Karpas-422 (cell line): ENCODE data around the gene SPDYE5. TPM values are rescaled to one million over a fixed set of nuclear protein-coding genes. Genes with fewer than 3 reads are reported as not detected.
"Not testable (repeated sequence)": the region's sequence is repeated elsewhere in the genome, so short reads cannot be mapped to it uniquely, and the experiment has no call there.

ENCODE experiments used
- DNase-seq: peaks from one replicate; pipeline ENCODE4 v3.0.0-alpha.2; 2015
- H2AFZ ChIP-seq: fragments of 200-600 bp; sonication (generic); 2 replicates; pipeline ENCODE4 v1.6.1; 2014; ENCODE audit warnings: antibody characterized with exemption, low read length, mixed read lengths
- H3K27ac ChIP-seq: fragments of 200-600 bp; sonication (generic); 2 replicates; pipeline ENCODE4 v1.5.1; 2014; ENCODE audit warnings: mild to moderate bottlenecking, low read length, moderate library complexity
- H3K27me3 ChIP-seq: fragments of 200-600 bp; sonication (generic); 2 replicates; pipeline ENCODE4 v1.6.1; 2014; ENCODE audit warnings: low read length, mixed read lengths
- H3K36me3 ChIP-seq: fragments of 200-600 bp; sonication (generic); 2 replicates; pipeline ENCODE4 v1.6.1; 2014; ENCODE audit warnings: low read length, mixed read lengths; ENCODE audit not compliant: insufficient read depth
- H3K4me1 ChIP-seq: fragments of 200-600 bp; sonication (generic); 2 replicates; pipeline ENCODE4 v1.6.1; 2014; ENCODE audit warnings: mild to moderate bottlenecking, low read length, mixed read lengths
- H3K4me2 ChIP-seq: fragments of 200-600 bp; sonication (generic); 2 replicates; pipeline ENCODE4 v1.6.1; 2014; ENCODE audit warnings: low read length, low read depth, mild to moderate bottlenecking; ENCODE audit not compliant: poor library complexity, severe bottlenecking
- H3K4me3 ChIP-seq: fragments of 200-600 bp; sonication (generic); 2 replicates; pipeline ENCODE4 v1.5.1; 2014; ENCODE audit warnings: mild to moderate bottlenecking, antibody characterized with exemption, low read length, mixed read lengths
- H3K79me2 ChIP-seq: fragments of 200-600 bp; sonication (generic); 2 replicates; pipeline ENCODE4 v1.6.1; 2014; ENCODE audit warnings: mild to moderate bottlenecking, low read length, mixed read lengths
- H3K9ac ChIP-seq: fragments of 200-600 bp; sonication (generic); 2 replicates; pipeline ENCODE4 v1.6.0; 2014; ENCODE audit warnings: low read length
- H3K9me2 ChIP-seq: fragments of 200-600 bp; sonication (generic), shearing (Covaris generic); replicated peaks from 2 replicates; pipeline ENCODE4 v1.6.0; 2014; ENCODE audit warnings: mild to moderate bottlenecking, low read length, moderate library complexity; ENCODE audit not compliant: insufficient read depth
- H3K9me3 ChIP-seq: fragments of 300-700, 200-600 bp; sonication (generic); 2 replicates; pipeline ENCODE4 v1.6.1; 2014; ENCODE audit warnings: low read length, mixed read lengths
- H4K20me1 ChIP-seq: fragments of 200-600 bp; sonication (generic); 2 replicates; pipeline ENCODE4 v1.6.1; 2014; ENCODE audit warnings: mild to moderate bottlenecking, antibody characterized with exemption, low read length, low read depth; ENCODE audit not compliant: insufficient read depth
- total RNA-seq: library from RNA; depleted of rRNA; stranded (reverse); fragments of >200 nt; shearing (Covaris generic); gene quantifications from 2 replicates; pipeline ENCODE4 v1.2.3, GENCODE V29; 2014; ENCODE audit warnings: low replicate concordance

Gene SPDYE5
- total RNA-seq, 1 experiment from 2014 or later, result not detected

DNA sequence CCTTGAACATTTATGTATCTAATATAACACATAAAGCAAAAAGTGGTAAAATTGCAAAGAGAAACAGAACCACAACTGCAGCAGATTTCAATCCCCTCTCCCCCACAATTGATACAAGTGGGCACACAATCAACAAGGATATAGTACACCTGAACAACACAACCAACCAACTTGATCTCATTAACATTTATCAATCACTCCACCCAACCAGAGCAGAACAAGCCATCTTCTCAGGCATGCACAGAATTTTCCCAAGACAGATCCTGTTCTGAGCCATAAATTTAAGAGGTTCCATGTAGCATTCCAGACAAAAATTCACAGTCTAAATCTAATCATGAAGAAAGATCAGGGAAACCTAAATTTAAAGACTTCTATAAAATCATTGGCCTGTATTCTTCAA, 11.8 kb upstream of the SPDYE5 start:
- H3K9ac ChIP-seq, H3K36me3 ChIP-seq, H3K9me3 ChIP-seq, H3K4me2 ChIP-seq, DNase-seq, H3K27ac ChIP-seq, H3K4me1 ChIP-seq, H3K27me3 ChIP-seq, H4K20me1 ChIP-seq, H2AFZ ChIP-seq, H3K9me2 ChIP-seq, H3K4me3 ChIP-seq: not testable (repeated sequence)
- peaks cover 37% of the 10 kb centered on the region for H3K79me2 ChIP-seq

DNA sequence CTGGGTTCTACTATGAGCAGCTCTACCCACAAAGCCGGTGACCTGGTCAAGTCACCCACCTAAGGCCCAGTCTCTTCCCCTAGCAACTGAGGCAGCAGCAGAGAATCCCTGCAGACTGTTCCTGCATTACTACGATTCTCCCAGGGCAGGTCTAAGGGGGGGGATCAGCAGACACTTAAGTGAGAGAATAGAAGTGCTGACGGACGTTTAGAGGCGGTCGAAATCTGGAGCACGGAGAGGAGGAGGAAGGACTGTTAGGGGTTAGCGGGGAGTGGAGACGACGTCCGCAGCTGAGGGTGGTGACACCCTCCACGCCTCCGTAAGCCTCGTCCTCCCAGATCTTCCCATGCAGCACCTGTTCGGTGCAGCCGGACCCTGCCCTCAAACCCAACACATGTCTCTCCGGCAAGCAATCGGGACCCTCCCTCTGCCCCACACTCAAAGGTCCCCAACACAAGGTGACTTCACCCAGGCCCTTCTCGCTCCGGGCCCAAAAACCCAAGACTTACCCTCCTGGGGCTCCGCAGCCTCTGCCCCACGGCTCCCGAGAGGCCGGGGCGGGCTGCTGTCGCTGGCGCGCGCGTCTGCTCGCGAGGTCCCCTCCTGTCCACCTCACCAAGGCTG, 6.7 kb upstream of the SPDYE5 start:
- H3K79me2 ChIP-seq, result peaks cover 35% of the 10 kb centered on the region
- H2AFZ ChIP-seq, H3K9me2 ChIP-seq, H3K4me1 ChIP-seq, H4K20me1 ChIP-seq, H3K9me3 ChIP-seq, H3K27me3 ChIP-seq, H3K36me3 ChIP-seq: not testable (repeated sequence)
- H3K9ac ChIP-seq, result peak overlapping the region; percentile 89
- peak overlapping the region; percentile 72 for H3K4me2 ChIP-seq
- peak; percentile 50 for DNase-seq
- peak overlapping the region; percentile 86 for H3K4me3 ChIP-seq
- peak overlapping the region; percentile 52; the same call in 1 of the 2 replicates for H3K27ac ChIP-seq

DNA sequence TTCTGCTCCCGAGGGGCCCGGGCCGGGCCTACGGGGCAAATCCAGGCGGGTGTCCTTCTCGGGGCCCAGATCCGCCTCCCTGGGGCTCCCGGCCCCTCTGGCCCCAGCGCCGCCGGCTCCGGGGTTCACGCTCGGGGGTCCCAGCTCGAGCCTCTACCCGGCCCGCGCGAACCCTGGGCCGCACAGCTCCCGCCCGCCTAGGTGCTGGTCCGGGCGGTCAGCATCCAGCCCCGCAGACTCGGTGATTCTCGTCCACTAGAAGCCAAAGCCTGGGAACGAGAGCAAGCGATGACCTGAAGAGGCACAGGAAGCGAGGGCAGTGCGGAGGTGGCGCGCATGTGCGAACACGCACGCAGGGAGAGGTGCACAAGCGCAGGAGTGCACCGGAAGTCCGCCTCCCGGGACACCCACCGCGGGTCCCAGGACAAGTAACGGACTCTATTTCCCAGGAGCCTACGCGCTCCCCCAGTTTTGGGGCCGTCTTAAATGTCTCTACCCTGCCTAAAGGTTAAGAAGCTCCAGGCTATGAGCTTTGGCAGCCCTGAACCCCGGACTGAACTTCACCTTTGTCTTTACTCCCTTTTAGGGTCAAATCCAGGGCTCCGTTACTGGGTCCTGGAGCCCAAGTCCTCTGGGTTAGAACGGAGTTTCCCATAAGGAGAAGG, 6.0 kb upstream of the SPDYE5 start, which contains the start of gene POM121C:
TSS of gene POM121C (minus strand) at position 321 of the 665 bp plus-strand sequence. CDS start 44,803 bp downstream, outside the sequence.
- Histone ChIP-seq H3K9ac (peak within 1 kb of the TSS; percentile 89), H3K79me2 (peaks cover 35% of the 10 kb centered on the region), H3K4me2 (peak within 1 kb of the TSS; percentile 72), H3K4me3 (peak within 1 kb of the TSS; percentile 86), H3K27ac (peak within 1 kb of the TSS; percentile 52)
- H2AFZ ChIP-seq, H3K4me1 ChIP-seq, H3K36me3 ChIP-seq, H3K9me3 ChIP-seq, H3K27me3 ChIP-seq, H4K20me1 ChIP-seq, H3K9me2 ChIP-seq: not testable (repeated sequence)
- peak; percentile 97 for DNase-seq

GRCh38 chr7:75509033-75509432, 16.9 kb downstream of the SPDYE5 start:
- H3K27me3 ChIP-seq, H3K36me3 ChIP-seq: not testable (repeated sequence)

GRCh38 chr7:75518842-75519241, 26.7 kb downstream of the SPDYE5 start:
- H3K27ac ChIP-seq, result not testable (repeated sequence)

More at GRCh38 chr7:75509033-75509432, 16.9 kb downstream of the SPDYE5 start:
- not testable (repeated sequence) for H3K79me2 ChIP-seq, DNase-seq, H3K4me1 ChIP-seq, H3K27ac ChIP-seq, H3K9me3 ChIP-seq, H2AFZ ChIP-seq, H3K9ac ChIP-seq, H3K4me3 ChIP-seq, H3K9me2 ChIP-seq, H3K4me2 ChIP-seq, H4K20me1 ChIP-seq

GRCh38 chr7:75521727-75522126, 29.6 kb downstream of the SPDYE5 start:
- H3K4me3 ChIP-seq, result not testable (repeated sequence)
- peaks cover 40% of the 10 kb centered on the region for H3K36me3 ChIP-seq

More at GRCh38 chr7:75518842-75519241, 26.7 kb downstream of the SPDYE5 start:
- not testable (repeated sequence) for H3K4me2 ChIP-seq, DNase-seq, H3K4me1 ChIP-seq, H3K9ac ChIP-seq, H3K4me3 ChIP-seq, H3K9me3 ChIP-seq, H4K20me1 ChIP-seq, H2AFZ ChIP-seq, H3K9me2 ChIP-seq, H3K27me3 ChIP-seq
- H3K36me3 ChIP-seq, result peaks cover 23% of the 10 kb centered on the region
- H3K79me2 ChIP-seq, result peaks cover 43% of the 10 kb centered on the region

GRCh38 chr7:75527224-75527722, 35.2 kb downstream of the SPDYE5 start:
- Histone ChIP-seq H3K4me1 (peaks cover 13% of the 10 kb centered on the region), H3K4me2 (peak overlapping the region; percentile 78), H3K4me3 (peak overlapping the region; percentile 81), H3K79me2 (peaks cover 48% of the 10 kb centered on the region), H3K27ac (peak overlapping the region; percentile 32; the same call in 1 of the 2 replicates), H3K36me3 (peaks cover 29% of the 10 kb centered on the region), H3K9ac (peak overlapping the region; percentile 86)
- DNase-seq, result peak; percentile 55
- H3K9me2 ChIP-seq, H3K27me3 ChIP-seq, H2AFZ ChIP-seq, H3K9me3 ChIP-seq, H4K20me1 ChIP-seq: not testable (repeated sequence)

More at GRCh38 chr7:75521727-75522126, 29.6 kb downstream of the SPDYE5 start:
- not testable (repeated sequence) for H2AFZ ChIP-seq, H3K4me2 ChIP-seq, H3K27ac ChIP-seq, H3K27me3 ChIP-seq, H3K4me1 ChIP-seq, H4K20me1 ChIP-seq, H3K9me3 ChIP-seq, H3K9ac ChIP-seq, DNase-seq, H3K9me2 ChIP-seq
- H3K79me2 ChIP-seq, result peaks cover 66% of the 10 kb centered on the region

DNA sequence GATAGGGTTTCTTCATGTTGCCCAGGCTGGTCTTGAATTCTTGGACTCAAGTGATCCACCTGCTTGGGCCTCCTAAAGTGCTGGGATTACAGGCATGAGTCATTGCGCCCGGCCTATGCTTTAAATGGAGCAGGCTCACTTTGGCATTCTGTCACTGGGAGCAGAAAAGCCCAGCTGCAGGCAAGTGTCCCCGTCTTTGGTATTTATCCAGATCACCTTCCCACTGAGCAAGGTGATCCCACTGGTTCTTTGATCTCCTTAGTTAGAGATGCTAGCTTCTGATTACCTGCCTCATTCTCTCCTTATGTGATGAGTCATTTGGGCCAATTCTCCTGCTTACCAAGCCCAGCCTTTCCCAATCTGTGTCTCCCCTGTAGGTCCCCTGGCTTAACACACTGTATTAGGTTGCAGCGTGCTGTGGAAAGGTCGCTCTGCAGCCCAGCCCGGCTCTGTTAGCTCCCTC, 39.3 kb downstream of the SPDYE5 start:
- no peak overlapping the region for H3K9ac ChIP-seq
- no peak overlapping the region for H2AFZ ChIP-seq
- no peak overlapping the region for H3K27ac ChIP-seq
- no peak for DNase-seq
- no peak overlapping the region for H3K4me3 ChIP-seq
- H3K4me1 ChIP-seq, result peaks cover 21% of the 10 kb centered on the region
- no peaks in the 10 kb centered on the region for H3K9me2 ChIP-seq
- peaks cover 3% of the 10 kb centered on the region; the same call in 1 of the 2 replicates for H4K20me1 ChIP-seq
- no peaks in the 10 kb centered on the region for H3K9me3 ChIP-seq
- peaks cover 15% of the 10 kb centered on the region for H3K79me2 ChIP-seq
- H3K27me3 ChIP-seq, result no peaks in the 10 kb centered on the region
- H3K4me2 ChIP-seq, result no peak overlapping the region
- H3K36me3 ChIP-seq, result no peaks in the 10 kb centered on the region
